WI38 (cell line): ENCODE data around the gene MYL9.

Experiments
- H3K4me3 ChIP-seq: 2 replicates; pipeline ENCODE4 v1.5.1; 2011; ENCODE audit warnings: low read depth, mild to moderate bottlenecking, control low read depth, low read length
- TF ChIP-seq, protein P1 (sequence below): IDR thresholded peaks from 2 replicates; pipeline ENCODE4 v1.5.1; 2012; ENCODE audit warnings: low read depth, mild to moderate bottlenecking, control low read depth, low read length

The MYL9 gene

DNA sequence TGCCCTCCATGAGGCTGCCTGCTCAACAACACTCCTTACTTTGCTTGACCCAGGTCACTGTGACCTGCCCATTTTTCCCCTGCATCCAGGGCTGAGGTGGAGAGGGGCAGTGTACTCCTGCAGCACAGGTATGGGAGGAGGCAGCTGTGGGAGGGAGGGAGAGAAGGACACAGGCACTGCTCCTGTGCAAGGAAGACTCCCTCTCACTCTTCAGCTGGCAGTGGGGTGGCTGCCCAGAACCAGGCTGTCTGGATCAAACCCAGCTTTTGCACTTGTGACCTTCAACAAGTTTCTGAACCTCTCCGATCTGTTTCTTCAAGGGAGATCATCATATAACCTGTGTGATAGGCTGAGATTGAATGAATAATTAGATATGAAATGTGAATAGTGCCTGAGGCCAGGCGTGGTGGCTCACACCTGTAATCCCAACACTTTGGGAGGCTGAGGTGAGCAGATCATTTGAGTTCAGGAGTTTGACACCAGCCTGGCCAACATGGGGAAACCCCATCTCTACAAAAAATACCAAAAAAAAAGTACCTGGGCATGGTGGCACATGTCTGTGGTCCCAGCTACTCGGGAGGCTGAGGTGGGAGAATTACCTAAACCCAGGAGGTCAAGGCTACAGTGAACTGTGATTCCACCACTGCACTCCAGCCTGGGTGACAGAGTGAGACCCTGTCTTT, 46.2 kb downstream of the MYL9 start:
- TF ChIP-seq, protein P1, sequence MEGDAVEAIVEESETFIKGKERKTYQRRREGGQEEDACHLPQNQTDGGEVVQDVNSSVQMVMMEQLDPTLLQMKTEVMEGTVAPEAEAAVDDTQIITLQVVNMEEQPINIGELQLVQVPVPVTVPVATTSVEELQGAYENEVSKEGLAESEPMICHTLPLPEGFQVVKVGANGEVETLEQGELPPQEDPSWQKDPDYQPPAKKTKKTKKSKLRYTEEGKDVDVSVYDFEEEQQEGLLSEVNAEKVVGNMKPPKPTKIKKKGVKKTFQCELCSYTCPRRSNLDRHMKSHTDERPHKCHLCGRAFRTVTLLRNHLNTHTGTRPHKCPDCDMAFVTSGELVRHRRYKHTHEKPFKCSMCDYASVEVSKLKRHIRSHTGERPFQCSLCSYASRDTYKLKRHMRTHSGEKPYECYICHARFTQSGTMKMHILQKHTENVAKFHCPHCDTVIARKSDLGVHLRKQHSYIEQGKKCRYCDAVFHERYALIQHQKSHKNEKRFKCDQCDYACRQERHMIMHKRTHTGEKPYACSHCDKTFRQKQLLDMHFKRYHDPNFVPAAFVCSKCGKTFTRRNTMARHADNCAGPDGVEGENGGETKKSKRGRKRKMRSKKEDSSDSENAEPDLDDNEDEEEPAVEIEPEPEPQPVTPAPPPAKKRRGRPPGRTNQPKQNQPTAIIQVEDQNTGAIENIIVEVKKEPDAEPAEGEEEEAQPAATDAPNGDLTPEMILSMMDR = no peak

DNA sequence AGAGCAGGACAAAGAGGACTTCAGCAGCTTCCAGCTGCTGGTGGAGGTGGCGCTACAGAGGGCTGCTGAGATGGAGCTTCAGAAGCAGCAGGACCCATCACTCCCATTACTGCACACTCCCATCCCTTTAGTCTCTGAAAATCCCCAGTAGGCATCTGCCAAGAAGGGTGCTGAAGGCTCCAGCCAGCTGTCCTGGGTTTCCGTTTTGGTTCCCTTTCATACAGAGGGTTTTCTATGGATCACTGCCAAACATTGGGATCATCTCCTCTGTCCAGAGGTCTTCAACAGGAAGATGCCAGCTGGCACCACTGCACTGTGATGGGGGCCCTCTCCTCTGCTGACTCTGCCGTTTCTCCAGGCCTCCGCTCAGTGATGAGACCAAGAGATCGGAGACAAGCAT, 50.0 kb downstream of the MYL9 start:
- TF ChIP-seq, protein P1 = no peak
- H3K4me3 ChIP-seq = no peak overlapping the region

More for the DNA sequence above, 46.2 kb downstream of the MYL9 start:
- no peak overlapping the region for H3K4me3 ChIP-seq

DNA sequence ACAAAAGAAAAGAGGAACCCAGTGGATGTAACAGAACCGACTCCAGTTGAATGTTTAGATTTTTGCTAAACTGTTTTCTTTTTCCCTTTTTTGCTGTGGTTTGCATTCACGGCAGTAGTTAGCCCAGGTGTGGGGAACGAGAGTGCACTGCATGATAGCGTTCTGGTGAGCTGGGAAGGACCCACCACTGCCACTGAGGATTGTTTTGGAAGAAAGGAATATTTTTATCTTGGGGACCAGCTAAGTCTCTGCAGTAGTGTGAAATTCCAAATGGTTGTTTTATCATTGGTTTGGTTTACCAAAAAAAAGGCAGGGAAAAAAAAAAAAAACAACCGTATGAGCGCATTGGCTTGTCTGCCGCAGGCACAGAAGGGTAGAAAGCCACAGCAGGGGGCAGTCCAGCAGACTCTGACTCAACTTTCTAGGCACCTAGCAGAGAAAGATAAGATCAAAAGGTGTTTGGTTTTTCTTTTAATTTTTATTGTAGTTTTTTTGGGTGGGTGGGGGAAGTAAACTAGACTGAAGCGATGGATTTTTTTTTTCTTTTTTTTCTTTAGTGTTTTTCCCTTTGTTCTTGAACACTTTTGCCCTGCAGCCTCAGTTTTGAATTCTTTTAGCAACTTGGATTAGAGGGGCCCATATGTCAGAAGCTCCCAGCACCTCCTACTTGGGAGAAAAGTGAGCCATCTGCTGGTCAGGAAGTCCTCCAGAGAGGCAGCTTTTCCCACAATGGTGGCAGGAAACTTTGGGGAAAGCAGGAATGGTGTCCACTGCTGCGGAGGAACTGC, 50.7 kb downstream of the MYL9 start:
- H3K4me3 ChIP-seq = no peak overlapping the region
- TF ChIP-seq, protein P1 = peak; percentile 24; the same call in 1 of the 2 replicates

- H3K4me3 ChIP-seq = no peak overlapping the region
These were observed 52.1 kb downstream of the MYL9 start for GRCh38 chr20:36593347-36593929.

DNA sequence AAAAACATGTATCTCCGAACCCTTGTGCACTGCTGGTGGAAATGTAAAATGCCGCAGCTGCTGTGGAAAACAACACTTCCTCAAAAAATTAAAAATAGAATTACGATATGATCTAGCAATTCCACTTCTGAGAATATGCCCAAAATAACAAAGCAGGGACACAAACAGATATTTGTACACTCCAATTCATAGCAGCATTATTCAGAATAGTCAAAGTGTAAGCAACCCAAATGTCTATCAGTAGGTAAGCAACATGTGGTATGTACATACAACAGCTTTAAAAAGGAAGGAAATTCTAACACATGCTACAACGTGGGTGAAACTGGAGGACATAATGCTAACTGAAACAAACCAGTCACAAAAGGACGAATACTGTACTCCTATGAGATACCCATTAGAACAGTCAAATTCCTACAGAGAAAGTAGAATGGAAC, 58.6 kb downstream of the MYL9 start:
- TF ChIP-seq, protein P1 = no peak

More at GRCh38 chr20:36593347-36593929, 52.1 kb downstream of the MYL9 start:
- TF ChIP-seq, protein P1 = no peak

More for the DNA sequence above, 58.6 kb downstream of the MYL9 start:
- no peak overlapping the region for H3K4me3 ChIP-seq
